HepG2 (cell line): Measurements from ENCODE around the gene PSENEN. TPM values are rescaled to one million over a fixed set of nuclear protein-coding genes. Genes with fewer than 3 reads are reported as not detected.

Source experiments
- IRF1 ChIP-seq: sonication (generic); formaldehyde crosslinking; IDR thresholded peaks from 2 replicates; pipeline ENCODE4 v1.4.0; 2020; ENCODE audit warnings: low read depth, mild to moderate bottlenecking, missing genetic modification reagents
- ISX ChIP-seq: sonication (generic); formaldehyde crosslinking; conservative IDR thresholded peaks from 2 replicates; pipeline ENCODE4 v1.5.0; 2020; ENCODE audit warnings: missing genetic modification reagents
- MLXIP ChIP-seq: sonication (generic); formaldehyde crosslinking; IDR thresholded peaks from 2 replicates; pipeline ENCODE4 v1.9.0; 2021; ENCODE audit warnings: missing genetic modification reagents, borderline replicate concordance
- NCOR1 ChIP-seq: fragments of 200-600 bp; sonication (generic); IDR thresholded peaks from 2 replicates; pipeline ENCODE4 v1.7.0; 2017; ENCODE audit warnings: antibody characterized with exemption, low read length, borderline replicate concordance
- NONO ChIP-seq, 2 experiments: fragments of 450-650 bp in 1 of 2; sonication (generic) in 1 of 2; formaldehyde crosslinking in 1 of 2; IDR thresholded peaks in 1 of 2; conservative IDR thresholded peaks in 1 of 2; 2 replicates each; pipeline versions ENCODE4 v1.6.1 to v1.8.0; 2017 to 2022; ENCODE audit warnings: mild to moderate bottlenecking in 1 of 2, missing genetic modification reagents in 1 of 2, moderate library complexity in 1 of 2
- POGZ ChIP-seq: sonication (generic); formaldehyde crosslinking; IDR thresholded peaks from 2 replicates; pipeline ENCODE4 v1.4.0; 2020; ENCODE audit warnings: mild to moderate bottlenecking, missing genetic modification reagents
- REST ChIP-seq, 2 experiments: IDR thresholded peaks; 2 replicates each; pipeline ENCODE4 v1.6.1; 2011 to 2012; ENCODE audit warnings: low read length in 2 of 2, borderline replicate concordance in 1 of 2, low read depth in 1 of 2, mild to moderate bottlenecking in 1 of 2, moderate library complexity in 1 of 2
- SETDB1 ChIP-seq: sonication (generic); formaldehyde crosslinking; IDR thresholded peaks from 2 replicates; pipeline ENCODE4 v1.5.1; 2020; ENCODE audit warnings: missing genetic modification reagents, mild to moderate bottlenecking, borderline replicate concordance
- SNAPC2 ChIP-seq: sonication (generic); formaldehyde crosslinking; IDR thresholded peaks from 2 replicates; pipeline ENCODE4 v1.8.1; 2022; ENCODE audit warnings: mild to moderate bottlenecking, missing genetic modification reagents
- ZNF280D ChIP-seq: sonication (generic); formaldehyde crosslinking; IDR thresholded peaks from 2 replicates; pipeline ENCODE4 v1.5.1; 2020; ENCODE audit warnings: mild to moderate bottlenecking, missing genetic modification reagents
- ZNF761 ChIP-seq: sonication (generic); formaldehyde crosslinking; conservative IDR thresholded peaks from 2 replicates; pipeline ENCODE4 v1.4.0; 2020; ENCODE audit warnings: mild to moderate bottlenecking, missing genetic modification reagents
- ZNF790 ChIP-seq: sonication (generic); formaldehyde crosslinking; IDR thresholded peaks from 2 replicates; pipeline ENCODE4 v1.8.0; 2022; ENCODE audit warnings: missing genetic modification reagents, mild to moderate bottlenecking, borderline replicate concordance
- polyA plus RNA-seq, 8 experiments: library from polyadenylated mRNA; depleted of rRNA in 3 of 8; stranded (reverse) in 7 of 8; unstranded in 1 of 8; fragments of >200 nt; fragmentation: Illumina TruSeq in 4 of 8; extraction: Trizol in 4 of 8; gene quantifications; 2 replicates each; pipeline versions ENCODE4 v1.2.1 to v1.2.3, GENCODE V29; 2011 to 2016; ENCODE audit warnings: low read depth in 4 of 8, missing spikeins in 1 of 8, mixed read lengths in 1 of 8; ENCODE audit not compliant: insufficient read depth in 1 of 8
- total RNA-seq, 5 experiments: library from RNA; depleted of rRNA; stranded (reverse); fragments of >200 nt; fragmentation: Illumina TruSeq; extraction: Trizol; gene quantifications; 2 replicates each; pipeline ENCODE4 v1.2.3, GENCODE V29; 2016; ENCODE audit warnings: low read depth in 1 of 5
- TF ChIP-seq, protein P1 (sequence below): sonication (generic); formaldehyde crosslinking; conservative IDR thresholded peaks from 2 replicates; pipeline ENCODE4 v1.4.0; 2020; ENCODE audit warnings: missing genetic modification reagents

PSENEN gene
- total and polyA plus RNA-seq, 2 of the 13 experiments (the other 11 are each of a cell fraction or from before 2014, with no cell fraction given): 16.9 to 34.2 TPM

- TF ChIP-seq NONO (IDR thresholded peaks at IDR 0.05): no peak
- TF ChIP-seq NONO (CRISPR knock-in tag; conservative IDR thresholded peaks at IDR 0.05): peak; percentile 80
- no peak for TF ChIP-seq SETDB1 (CRISPR knock-in tag)
- 0 out of 2 replicates have a peak, but pooled peaks have one; percentile 53 for TF ChIP-seq IRF1 (CRISPR knock-in tag)
- no peak for TF ChIP-seq MLXIP
- TF ChIP-seq POGZ (CRISPR knock-in tag): no peak; the same call in 1 of the 2 replicates
- TF ChIP-seq ZNF761 (CRISPR knock-in tag): peak; percentile 84
- no peak for TF ChIP-seq REST (IDR thresholded peaks at IDR 0.05; ENCODE audit: borderline replicate concordance in 1 of 2, low read depth in 1 of 2, low read length in 2 of 2)
- TF ChIP-seq ZNF790 (CRISPR knock-in tag): no peak
- TF ChIP-seq, protein P1, sequence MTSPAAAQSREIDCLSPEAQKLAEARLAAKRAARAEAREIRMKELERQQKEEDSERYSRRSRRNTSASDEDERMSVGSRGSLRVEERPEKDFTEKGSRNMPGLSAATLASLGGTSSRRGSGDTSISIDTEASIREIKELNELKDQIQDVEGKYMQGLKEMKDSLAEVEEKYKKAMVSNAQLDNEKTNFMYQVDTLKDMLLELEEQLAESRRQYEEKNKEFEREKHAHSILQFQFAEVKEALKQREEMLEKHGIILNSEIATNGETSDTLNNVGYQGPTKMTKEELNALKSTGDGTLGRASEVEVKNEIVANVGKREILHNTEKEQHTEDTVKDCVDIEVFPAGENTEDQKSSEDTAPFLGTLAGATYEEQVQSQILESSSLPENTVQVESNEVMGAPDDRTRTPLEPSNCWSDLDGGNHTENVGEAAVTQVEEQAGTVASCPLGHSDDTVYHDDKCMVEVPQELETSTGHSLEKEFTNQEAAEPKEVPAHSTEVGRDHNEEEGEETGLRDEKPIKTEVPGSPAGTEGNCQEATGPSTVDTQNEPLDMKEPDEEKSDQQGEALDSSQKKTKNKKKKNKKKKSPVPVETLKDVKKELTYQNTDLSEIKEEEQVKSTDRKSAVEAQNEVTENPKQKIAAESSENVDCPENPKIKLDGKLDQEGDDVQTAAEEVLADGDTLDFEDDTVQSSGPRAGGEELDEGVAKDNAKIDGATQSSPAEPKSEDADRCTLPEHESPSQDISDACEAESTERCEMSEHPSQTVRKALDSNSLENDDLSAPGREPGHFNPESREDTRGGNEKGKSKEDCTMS (CRISPR knock-in tag): no peak; the same call in 1 of the 2 replicates
- TF ChIP-seq NCOR1: no peak
- TF ChIP-seq ISX (CRISPR knock-in tag): no peak
- 0 out of 2 replicates have a peak, but pooled peaks have one; percentile 2 for TF ChIP-seq ZNF280D (CRISPR knock-in tag)
- TF ChIP-seq SNAPC2 (CRISPR knock-in tag): peak; percentile 49; the same call in 1 of the 2 replicates
Observed at GRCh38 chr19:35715981-35716800, 29.3 kb upstream of the PSENEN start (continued).
